ENCODE measurements around the gene ADAD2.
"Not testable (repeated sequence)": the region's sequence is repeated elsewhere in the genome, so short reads cannot be mapped to it uniquely, and the experiment has no call there.

ADAD2 gene

DNA sequence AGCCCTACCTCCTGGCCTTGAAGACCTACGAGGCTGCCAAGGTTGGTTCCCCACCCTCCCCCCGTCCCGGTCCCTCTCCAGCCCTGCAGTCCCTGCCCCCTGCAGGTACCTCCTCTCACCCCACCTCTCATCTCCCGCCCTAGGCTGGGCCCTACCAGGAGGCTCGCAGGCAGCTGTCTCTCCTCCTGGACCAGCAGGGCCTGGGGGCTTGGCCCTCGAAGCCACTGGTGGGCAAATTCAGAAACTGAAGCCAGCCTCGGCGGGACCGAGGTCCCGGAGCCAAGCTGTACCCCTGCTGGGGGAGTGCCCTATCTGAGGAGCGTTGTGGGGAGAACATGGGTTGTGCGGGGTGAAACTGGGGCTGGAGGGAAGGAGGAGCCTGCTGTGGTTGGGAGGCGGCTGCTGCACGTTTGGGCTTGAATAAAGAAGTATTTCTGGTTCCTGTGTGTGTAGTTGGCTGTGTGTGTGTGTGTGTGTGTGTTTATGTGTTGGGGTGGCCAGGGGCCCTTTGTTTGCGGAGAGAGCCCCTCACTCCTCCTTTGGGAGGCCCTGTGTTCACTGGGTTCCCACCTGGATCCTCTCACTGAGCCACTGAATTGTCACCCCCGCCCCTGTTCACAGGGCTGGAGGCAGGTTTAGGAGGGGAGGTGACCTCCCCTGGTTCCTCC lies 5.9 kb downstream of the ADAD2 start:
- DNase-seq = no peak

DNA sequence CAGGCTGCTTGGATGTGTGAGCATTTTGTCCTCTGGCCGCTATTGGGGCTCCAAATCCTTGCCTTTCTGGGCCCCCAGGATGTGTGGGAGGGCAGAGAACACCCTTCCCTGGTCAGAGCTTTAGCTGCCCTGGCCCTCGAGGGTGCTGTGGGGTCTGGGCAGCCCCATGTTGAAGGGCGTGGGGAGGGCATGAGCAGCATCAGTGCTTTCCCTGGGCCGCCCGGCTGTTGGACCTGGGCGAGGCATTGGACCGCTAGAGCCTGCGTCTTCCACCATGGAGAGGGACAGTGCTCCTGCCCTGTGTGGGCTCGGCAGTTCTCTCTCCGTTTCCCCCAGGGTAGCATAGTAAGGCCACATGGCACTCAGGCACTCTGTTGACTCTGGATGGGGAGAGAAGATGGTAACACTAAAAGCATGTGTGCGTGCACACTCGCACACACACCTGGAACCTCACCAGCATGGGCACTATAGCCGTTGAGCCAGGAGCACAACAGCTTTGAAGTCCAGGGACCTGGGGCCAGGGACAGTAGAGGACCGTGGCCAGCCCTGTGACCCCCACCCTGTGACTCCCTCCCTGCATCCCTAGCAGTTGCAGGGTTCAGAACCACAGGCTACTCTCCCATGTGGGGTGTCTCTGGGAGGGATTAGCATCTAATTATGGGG lies 6.6 kb downstream of the ADAD2 start:
- DNase-seq = no peak

DNA sequence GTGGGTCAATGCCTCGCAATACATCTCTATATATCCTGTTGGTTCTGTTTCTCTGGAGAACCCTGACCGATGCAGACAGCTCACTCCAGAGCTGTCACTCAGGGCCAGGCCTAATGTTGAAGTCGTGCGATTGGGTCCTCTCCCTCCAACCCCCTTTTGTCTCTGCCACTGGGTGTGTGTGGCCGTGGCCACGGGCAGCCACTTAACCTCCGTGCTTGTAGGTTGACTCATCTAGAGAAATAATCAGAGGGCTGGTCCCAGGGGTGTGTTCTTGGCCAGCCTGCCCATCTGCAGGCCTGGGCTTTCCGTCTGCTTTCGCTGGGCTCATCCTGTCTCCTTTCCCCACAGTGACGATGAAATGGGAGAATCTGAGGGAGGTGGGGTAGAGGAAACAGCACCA lies 7.4 kb downstream of the ADAD2 start:
- DNase-seq = no peak

DNA sequence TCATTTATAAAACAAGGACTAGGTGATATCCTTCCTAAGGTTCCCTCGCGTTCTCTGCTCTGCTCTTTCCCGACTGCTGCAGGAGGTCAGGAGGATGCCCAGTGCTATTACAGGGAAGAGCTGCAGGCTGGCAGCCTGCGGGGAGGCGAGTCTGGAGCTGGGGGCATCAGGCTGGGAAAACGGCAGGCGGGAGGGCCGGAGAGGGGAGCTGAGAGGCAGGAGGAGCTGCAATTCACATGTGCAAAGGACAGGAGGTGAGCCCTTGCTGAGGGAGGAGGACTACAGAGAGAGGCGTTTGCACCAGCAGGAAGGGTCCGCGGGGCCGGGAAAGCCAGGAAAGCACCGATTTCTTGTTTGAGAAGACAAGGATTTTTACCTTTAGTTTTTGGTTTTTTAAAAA lies 8.1 kb downstream of the ADAD2 start:
- no peak for DNase-seq

DNA sequence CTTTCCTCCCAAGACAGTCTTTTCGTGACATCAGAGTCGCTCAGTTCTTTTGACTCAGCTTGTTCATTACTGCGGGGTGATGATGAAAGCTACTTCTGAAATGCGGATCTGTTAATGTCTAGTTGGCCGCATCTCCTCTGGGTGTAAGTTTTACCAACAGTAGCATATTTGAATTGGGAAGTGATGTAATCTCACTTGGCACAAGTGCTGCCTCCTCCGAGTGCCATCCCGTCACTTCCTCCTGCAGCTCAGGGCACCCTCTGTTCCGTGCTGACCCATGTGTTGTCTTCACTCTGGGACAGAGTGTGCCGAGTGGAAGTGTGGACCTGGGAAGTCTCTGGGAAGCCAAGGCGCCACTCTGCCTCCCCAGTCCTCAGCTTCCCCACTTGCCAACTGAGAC lies 8.9 kb downstream of the ADAD2 start:
- no peak for DNase-seq

DNA sequence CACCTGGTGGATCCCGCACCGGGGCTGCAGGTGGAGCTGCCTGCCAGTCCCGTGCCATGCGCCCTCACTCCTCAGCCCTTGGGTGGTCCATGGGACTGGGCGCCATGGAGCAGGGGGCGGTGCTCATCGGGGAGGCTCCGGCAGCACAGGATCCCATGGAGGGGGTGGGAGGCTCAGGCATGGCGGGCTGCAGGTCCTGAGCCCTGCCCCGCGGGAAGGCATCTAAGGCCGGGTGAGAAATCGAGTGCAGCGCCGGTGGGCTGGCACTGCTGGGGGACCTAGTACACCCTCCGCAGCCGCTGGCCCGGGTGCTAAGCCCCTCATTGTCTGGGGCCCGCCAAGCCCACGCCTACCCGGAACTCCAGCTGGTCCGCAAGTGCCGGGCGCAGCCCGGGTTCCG lies 13.6 kb downstream of the ADAD2 start:
- not testable (repeated sequence) for DNase-seq

DNA sequence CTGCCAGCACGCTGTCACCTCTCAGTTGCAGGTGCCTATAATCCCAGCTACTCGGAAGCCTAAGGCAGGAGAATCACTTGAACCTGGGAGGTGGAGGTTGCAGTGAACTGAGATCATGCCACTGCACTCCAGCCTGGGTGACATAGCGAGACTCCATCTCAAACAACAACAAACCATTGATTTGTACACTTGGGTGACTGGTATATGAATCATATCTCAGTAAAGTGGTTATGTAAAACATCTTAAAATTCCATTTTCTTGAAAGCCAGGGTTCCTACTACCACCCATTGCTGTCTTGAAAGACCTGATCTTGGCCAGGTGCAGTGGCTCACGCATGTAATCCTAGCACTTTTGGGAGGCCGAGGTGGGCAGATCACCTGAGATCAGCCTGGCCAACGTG lies 14.2 kb downstream of the ADAD2 start:
- DNase-seq = not testable (repeated sequence)

GRCh38 chr16:84205976-84206691 lies 15.2 kb downstream of the ADAD2 start:
- no peak for DNase-seq

DNA sequence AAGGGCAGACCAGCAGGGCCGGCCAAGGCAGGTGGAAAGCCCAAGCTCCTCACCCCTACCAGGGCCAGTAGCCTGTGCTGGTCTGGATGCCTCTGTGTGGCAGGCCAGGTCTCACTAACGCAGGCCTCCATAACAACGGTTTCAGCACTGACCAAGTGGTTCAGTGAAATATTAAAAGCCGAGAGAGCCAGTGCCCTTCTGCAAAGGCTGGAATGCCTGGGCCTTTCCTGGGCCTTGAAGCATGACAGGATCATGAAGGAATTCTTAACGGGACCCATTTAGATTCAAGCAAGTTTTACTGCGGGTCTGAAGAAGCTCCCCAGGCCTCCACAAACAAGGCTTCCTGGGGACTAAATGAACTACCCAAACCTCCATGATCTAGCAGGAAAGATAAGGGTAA lies 16.3 kb downstream of the ADAD2 start:
- no peak for DNase-seq

DNA sequence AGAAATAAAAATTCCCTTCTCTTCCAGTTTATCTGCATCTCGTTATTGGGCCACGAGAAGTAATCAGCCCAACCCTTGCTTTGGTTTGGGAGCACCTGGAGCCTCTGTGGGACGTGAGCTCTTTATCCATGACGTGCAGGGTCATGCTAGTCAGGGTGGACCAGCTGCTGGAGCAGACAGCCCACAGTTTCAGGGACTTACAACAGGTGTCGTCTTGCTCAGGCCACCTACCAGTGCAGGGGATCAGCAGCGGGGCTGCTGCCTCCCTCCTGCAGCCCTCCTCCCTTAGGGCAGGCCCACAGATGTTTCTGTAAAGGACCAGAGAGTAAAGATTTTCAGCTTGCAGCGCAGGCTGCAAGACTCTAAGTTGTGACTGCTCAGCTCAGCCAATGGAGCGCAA lies 16.9 kb downstream of the ADAD2 start:
- peak; percentile 69 to 94 for DNase-seq

DNA sequence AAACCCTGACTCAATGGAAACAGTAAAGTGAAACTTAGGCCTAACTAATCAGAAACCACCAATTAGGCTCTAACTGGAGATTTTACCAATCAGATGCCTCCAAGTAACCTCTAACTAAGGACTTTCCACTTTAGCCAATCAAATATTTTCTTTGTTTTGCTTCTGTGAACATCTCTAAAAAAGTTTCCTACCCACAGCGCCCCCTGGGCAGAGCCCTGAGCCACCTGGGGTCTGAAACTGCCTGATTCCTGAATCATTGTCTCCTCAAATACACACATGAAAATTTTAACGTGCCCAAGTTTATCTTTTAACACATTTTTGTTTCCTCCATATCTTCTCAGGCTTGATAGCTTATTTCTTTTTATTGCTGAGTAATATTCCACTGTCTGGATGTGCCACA lies 19.0 kb downstream of the ADAD2 start:
- DNase-seq = no peak

GRCh38 chr16:84212154-84212553 lies 21.2 kb downstream of the ADAD2 start:
- no peak for DNase-seq

DNA sequence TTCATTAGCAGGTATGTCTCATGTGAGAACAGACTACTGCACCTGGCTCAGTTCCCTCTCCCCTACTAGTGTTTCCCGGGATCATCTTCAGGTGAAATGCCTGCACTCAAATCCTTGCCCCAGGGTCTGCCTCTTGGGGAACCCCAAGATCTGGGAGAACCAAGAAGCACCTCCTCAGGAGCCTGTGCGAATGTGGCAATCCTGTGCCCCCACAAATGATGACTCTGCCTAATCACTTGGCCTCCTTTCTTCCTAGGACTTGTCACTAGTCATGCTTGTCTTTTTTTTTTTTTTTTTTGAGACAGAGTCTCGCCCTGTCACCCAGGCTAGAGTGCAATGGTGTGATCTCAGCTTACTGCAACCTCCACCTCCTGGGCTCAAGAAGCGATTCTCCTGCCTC lies 21.7 kb downstream of the ADAD2 start:
- no peak for DNase-seq

DNA sequence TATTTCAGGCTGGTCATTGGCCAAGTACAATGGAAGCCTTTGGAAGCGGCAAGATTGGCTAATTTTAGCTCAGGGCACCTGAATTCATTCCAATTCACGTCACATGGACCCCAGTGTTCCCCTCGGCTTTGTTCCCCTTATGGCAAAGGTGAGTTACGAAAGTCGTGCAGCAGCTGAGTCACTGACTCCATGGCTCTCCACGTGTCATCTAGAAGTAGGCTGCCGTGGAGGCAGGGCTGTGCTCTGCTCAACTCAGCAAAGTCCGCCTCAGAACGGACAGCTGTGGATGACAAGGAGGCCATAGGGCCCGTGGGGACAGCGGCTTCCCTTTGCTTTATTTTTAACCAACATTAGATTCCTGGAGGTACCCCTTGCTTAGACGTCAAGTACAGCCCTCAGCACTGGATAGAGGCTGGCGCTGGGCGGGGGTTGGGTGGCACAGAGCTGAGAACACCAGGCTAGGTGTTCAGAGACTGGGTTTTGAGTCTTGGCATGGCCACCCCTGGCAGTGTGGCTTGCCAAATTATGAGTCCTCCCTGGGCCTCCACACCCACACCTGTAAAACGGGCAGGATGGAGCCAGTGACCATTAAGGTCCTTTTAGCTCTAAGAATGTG lies 23.6 kb downstream of the ADAD2 start:
- DNase-seq = no peak

DNA sequence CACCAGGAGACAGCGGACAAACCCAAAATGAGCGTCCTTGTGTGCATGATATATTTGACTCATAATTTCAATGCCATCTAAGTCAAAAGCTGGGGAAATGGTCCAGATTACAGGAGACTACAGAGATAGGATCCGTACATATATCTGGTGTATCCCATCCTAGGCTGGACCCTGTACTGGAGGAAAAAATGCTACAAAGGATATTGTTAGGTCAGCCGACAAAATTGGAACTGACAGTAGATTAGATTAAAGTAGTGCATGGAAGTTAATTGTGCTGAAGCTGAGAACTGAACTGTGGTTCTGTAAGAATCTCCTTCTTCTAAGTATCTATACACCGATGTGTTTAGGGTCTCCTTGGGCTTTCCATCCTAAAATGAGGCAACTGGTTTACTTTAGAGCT lies 24.6 kb downstream of the ADAD2 start:
- DNase-seq = no peak

GRCh38 chr16:84216144-84216543 lies 25.2 kb downstream of the ADAD2 start:
- not testable (repeated sequence) for DNase-seq

DNA sequence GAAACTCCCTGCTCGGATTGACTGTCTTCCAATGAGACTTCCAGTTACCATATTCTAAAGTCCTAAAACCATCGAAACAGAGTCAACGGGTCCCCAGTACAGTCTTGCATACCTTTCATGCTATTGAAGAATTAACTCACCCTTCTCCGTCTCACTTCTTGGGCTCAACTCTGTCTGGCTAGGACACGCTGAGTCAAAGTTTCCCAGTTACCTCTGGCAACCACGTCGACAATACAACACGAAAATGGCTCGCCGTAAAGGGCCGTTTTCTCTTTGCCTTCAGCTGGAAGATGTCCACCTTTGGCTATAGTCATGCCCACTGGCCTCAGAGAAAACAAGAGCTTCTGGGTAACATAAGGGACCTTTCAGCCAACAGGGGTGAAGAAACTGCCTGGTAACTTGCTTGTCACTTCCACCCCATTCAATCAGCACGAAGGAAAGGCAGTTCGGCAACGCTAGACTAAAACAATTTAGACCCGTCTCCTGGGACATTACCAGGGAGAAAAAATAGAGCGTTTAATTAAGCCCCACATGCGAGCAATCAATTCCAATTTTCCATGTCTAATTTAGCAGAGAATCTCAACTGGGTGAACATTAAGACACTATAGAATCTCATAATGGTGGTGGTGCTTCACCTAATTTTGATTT lies 27.3 kb downstream of the ADAD2 start:
- DNase-seq = no peak

DNA sequence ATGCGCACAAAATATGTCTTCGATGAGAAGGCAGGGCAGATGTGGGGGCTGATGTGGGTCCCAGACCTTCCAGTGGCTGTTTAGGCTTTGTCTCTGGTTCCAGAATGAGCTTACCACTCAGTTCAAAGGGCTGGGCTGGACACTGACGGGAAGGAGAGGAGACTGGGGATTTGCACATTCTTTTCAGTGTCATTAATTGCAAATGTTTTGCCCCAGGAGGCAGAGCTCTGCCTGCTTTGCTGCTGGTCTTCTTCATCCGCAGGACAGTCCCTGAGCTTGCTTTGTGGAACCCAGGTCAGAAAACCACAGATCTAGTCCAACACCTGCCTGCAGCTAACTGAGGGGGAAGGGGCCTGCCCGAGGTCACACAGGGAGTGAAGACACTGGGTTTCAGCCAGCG lies 28.0 kb downstream of the ADAD2 start:
- DNase-seq = no peak

DNA sequence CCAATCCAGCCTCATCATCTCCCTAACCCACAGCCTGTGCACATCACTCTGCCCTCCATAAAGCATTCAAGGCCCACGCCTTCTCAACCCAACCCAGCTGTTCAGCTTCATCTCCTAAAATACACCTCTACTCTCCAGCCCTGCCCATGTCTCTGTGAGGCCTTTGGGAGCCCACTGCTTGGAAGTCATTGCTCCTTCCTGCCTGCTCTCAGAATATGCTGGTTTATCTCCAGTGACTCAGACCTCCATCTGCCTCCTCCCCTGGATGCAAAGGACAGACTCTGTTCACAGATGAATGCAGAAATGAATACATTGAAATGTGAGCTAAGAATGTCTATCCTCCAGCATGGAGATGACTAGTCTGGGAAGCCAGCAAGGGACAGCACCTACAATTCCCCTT lies 29.9 kb downstream of the ADAD2 start:
- peak in 1 of 2 experiments; percentile 24 for DNase-seq

DNA sequence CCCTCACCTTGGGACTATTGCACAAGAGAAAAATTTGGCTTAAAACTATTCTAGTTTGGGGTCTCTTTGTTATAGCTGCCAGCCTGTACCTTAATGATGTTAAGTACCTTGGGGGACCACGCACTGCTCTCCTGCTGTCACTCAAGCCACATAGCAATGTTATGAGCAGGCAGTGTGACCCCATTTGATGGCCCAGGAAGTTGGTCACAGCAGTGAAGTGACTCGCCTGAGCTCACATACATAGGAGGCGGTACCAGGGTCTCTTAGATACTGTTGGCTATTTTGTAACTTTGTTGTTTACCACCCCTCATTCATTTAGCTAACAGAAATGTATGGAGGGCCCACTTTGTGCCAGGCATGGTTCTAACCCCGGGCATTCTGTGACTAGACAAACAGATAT lies 32.5 kb downstream of the ADAD2 start:
- no peak for DNase-seq

DNA sequence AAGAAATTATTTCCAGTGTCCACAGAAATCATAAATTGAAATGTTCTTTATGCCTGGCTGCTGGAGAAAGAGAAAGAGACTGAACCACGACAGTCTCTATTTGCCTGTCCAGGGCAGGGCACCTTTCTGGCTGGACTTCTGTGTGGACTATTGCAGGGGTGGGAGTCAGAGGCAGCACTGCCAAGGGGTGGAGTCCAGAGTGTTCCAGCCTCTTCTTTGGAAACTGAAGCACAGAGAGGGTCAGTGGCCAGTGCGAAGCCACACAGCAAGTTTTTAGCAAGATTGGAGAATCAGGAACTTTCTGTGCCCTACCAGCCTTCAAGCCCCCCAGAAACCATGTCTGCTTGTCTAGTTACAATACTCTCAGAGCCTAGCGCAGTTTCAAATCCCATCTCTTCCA lies 33.6 kb downstream of the ADAD2 start:
- no peak for DNase-seq

GRCh38 chr16:84225126-84225525 lies 34.2 kb downstream of the ADAD2 start:
- no peak for DNase-seq

DNA sequence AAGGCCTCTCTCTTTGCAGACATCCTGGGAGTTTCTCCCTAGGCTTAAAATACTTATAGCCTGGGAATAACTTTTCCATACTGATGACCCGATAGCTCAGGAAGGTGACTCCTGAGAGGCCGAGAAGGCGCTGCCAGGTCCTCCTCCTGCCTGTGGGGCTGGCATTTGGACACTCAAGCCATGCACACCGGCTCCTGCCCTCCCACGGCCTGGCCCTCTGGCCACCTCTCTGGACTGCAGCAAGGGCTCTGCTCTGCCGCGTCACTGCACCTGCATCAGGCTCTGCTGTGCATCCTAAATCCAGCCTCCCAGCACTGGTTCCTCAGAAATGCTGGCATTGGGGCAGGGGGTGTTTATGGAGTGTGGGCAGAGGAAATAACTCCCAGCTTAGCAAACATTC lies 34.6 kb downstream of the ADAD2 start:
- no peak for DNase-seq
